Calu3 (cell line): Measurements from ENCODE around the gene BMP8A. TPM values are rescaled to one million over a fixed set of nuclear protein-coding genes. Genes with fewer than 3 reads are reported as not detected.
"Not testable (repeated sequence)": the region's sequence is repeated elsewhere in the genome, so short reads cannot be mapped to it uniquely, and the experiment has no call there.

Source experiments
- BruUV-seq: library from RNA; stranded (reverse); fragments of 400-500 nt; replicated peaks from 2 replicates; lab custom pipeline; 2021; lab: Mats Ljungman, UMichigan
- CTCF ChIA-PET: fragments of 300-600 bp; sonication (Branson Sonifier 250); formaldehyde crosslinking; loops from one replicate; lab custom pipeline; 2022; ENCODE audit warnings: antibody characterized with exemption; lab: Charles Lee
- DNase-seq: peaks from one replicate; pipeline ENCODE4 v3.0.0; 2022
- H3K27ac Mint-ChIP-seq: one replicate; pipeline ENCODE4 v1.8.0; 2022; ENCODE audit warnings: mixed read lengths; ENCODE audit not compliant: unreplicated experiment
- H3K27me3 Mint-ChIP-seq: one replicate; pipeline ENCODE4 v1.8.0; 2022; ENCODE audit warnings: mixed read lengths; ENCODE audit not compliant: unreplicated experiment
- H3K36me3 Mint-ChIP-seq: one replicate; pipeline ENCODE4 v1.8.0; 2022; ENCODE audit warnings: mild to moderate bottlenecking, moderate library complexity, mixed read lengths; ENCODE audit not compliant: insufficient read depth, unreplicated experiment
- H3K4me1 Mint-ChIP-seq: one replicate; pipeline ENCODE4 v1.8.0; 2022; ENCODE audit warnings: mild to moderate bottlenecking, low read depth, mixed read lengths; ENCODE audit not compliant: unreplicated experiment
- H3K4me3 Mint-ChIP-seq: one replicate; pipeline ENCODE4 v1.8.0; 2022; ENCODE audit warnings: mild to moderate bottlenecking, low read depth, moderate library complexity, mixed read lengths; ENCODE audit not compliant: unreplicated experiment
- H3K9me3 Mint-ChIP-seq: one replicate; pipeline ENCODE4 v1.8.0; 2022; ENCODE audit warnings: low read depth, mixed read lengths; ENCODE audit not compliant: unreplicated experiment
- intact Hi-C: fragments of 100-400 bp; cut with micrococcal nuclease; formaldehyde crosslinking; loops from one replicate; pipeline ENCODE4 v1.10.0; 2022; ENCODE audit not compliant: unreplicated experiment
- total RNA-seq: library from RNA; stranded (reverse); gene quantifications from 2 replicates; pipeline ENCODE4 v1.2.3, GENCODE V29; 2022
- TF ChIP-seq, protein P1 (sequence below): fragments of 200-600 bp; IDR thresholded peaks from one replicate; pipeline ENCODE4 v1.8.0; 2022; ENCODE audit warnings: antibody characterized with exemption; ENCODE audit not compliant: unreplicated experiment

The BMP8A gene
- total RNA-seq, 1 experiment from 2014 or later: 0.40 TPM

DNA sequence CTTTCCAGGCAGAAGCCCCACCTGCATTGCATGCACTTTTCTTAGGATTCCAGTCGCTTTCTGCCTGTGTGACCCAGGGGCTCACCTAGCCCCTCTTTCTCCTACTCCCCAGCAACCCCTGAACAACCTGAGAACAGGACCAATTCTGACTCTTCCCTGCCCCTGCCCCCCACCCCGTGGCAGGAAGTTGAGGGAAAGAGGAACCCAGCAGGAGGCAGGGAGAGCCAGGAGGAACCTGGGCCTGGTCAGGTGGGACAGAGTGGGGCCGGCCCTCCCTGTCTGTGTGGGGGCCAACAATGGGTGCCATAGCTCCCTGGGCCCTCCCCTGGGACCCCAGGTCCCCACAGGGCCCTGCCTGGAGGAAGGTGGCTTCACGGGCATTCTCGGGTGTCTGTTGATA, 6.1 kb downstream of the BMP8A start:
- TF ChIP-seq, protein P1, sequence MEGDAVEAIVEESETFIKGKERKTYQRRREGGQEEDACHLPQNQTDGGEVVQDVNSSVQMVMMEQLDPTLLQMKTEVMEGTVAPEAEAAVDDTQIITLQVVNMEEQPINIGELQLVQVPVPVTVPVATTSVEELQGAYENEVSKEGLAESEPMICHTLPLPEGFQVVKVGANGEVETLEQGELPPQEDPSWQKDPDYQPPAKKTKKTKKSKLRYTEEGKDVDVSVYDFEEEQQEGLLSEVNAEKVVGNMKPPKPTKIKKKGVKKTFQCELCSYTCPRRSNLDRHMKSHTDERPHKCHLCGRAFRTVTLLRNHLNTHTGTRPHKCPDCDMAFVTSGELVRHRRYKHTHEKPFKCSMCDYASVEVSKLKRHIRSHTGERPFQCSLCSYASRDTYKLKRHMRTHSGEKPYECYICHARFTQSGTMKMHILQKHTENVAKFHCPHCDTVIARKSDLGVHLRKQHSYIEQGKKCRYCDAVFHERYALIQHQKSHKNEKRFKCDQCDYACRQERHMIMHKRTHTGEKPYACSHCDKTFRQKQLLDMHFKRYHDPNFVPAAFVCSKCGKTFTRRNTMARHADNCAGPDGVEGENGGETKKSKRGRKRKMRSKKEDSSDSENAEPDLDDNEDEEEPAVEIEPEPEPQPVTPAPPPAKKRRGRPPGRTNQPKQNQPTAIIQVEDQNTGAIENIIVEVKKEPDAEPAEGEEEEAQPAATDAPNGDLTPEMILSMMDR: no peak
- DNase-seq: no peak
- no TSS peak for BruUV-seq
- Mint-ChIP-seq H3K4me1 (no peaks in the 10 kb centered on the region), H3K36me3 (peaks cover 9% of the 10 kb centered on the region), H3K27me3 (peaks cover 22% of the 10 kb centered on the region), H3K27ac (no peak overlapping the region), H3K4me3 (no peak overlapping the region), H3K9me3 (no peaks in the 10 kb centered on the region)
- intact Hi-C loops: no loop called here
- CTCF ChIA-PET: no interaction called here

DNA sequence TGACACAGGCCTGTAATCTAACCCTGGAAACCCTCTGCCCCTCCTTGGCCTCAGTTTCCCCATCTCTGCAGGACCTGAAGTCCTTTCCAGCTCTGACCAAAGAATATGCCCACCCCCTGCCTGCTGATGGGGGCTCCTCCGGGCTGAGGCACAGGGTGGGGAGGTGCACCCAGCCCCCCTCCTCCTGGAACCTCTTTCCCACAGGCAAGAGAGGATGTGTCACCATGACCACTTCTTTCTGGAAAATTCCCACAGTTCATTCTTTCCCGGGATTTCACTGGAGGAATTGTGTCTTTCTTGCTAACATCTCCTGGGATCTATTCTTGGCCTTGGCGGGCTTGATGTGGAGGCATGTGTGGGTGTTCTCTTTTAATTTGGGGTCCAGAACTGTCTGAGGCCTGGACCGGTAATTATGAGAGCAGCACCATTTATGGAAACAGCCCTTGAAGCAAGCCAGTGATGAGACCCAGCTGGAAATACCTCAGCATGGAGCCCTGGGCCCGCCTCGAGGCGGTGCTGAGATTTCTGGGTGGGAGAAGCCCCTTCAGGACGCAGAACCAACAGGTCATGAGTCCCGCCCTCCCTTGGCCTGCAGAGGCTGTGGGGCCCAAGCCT, 6.8 kb downstream of the BMP8A start:
- BruUV-seq, intact Hi-C loops, CTCF ChIA-PET, H3K4me1 Mint-ChIP-seq, DNase-seq, H3K27ac Mint-ChIP-seq, H3K9me3 Mint-ChIP-seq, H3K36me3 Mint-ChIP-seq, H3K4me3 Mint-ChIP-seq: not testable (repeated sequence)
- H3K27me3 Mint-ChIP-seq: peaks cover 16% of the 10 kb centered on the region

DNA sequence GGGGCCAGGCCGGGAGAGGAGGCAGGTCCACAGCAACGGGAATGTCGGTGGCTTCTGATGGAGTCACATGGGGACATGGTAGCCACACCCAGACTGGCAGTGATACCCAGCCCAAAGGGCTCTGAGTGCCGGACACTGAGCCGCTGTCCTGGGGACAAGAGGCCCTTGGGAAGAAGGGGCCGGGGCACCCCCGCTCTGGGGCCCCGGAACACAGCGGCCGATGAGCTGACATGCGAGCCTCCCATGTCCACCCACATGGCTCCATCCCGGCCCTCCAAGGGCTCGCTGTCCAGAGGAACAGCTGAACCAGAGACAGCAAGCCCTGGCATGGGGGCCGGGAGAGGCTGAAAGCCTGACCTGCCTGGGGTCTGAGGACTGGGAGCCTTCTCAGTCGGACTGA, 7.4 kb downstream of the BMP8A start:
- H3K4me3 Mint-ChIP-seq, intact Hi-C loops, H3K36me3 Mint-ChIP-seq, DNase-seq, H3K9me3 Mint-ChIP-seq, H3K27ac Mint-ChIP-seq, BruUV-seq, CTCF ChIA-PET, H3K4me1 Mint-ChIP-seq: not testable (repeated sequence)
- H3K27me3 Mint-ChIP-seq: peaks cover 10% of the 10 kb centered on the region

DNA sequence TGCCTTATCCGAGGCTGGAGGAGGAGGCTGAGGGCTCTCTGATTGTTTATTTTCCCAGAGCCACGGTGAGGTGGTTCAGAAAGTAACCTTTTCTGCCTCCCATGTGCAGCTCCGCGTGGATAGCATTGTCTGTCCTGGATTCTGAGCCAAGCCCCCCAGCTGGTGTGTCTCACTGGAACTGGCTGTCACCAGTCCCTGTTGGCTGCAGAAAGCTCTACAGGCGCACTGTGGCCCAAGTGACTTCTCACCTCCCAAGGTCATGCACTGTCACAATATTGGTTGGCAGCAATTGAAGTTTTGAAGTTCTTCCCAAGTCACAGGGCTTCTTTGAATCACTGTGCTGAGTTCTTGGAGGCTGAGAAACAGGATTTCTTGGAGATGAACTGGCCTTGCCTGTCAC, 8.2 kb downstream of the BMP8A start:
- no peak for DNase-seq
- no peaks in the 10 kb centered on the region for H3K36me3 Mint-ChIP-seq
- CTCF ChIA-PET: interaction anchor here (0.5 kb wide), 1 partner anchor 186 kb away, joined by 3 read pairs; no protein-coding TSS in a partner anchor
- H3K27me3 Mint-ChIP-seq: peaks cover 2% of the 10 kb centered on the region
- TF ChIP-seq, protein P1: no peak
- no TSS peak for BruUV-seq
- H3K4me1 Mint-ChIP-seq: no peaks in the 10 kb centered on the region
- H3K27ac Mint-ChIP-seq: no peak overlapping the region
- no peaks in the 10 kb centered on the region for H3K9me3 Mint-ChIP-seq
- no peak overlapping the region for H3K4me3 Mint-ChIP-seq
- intact Hi-C loops: no loop called here

DNA sequence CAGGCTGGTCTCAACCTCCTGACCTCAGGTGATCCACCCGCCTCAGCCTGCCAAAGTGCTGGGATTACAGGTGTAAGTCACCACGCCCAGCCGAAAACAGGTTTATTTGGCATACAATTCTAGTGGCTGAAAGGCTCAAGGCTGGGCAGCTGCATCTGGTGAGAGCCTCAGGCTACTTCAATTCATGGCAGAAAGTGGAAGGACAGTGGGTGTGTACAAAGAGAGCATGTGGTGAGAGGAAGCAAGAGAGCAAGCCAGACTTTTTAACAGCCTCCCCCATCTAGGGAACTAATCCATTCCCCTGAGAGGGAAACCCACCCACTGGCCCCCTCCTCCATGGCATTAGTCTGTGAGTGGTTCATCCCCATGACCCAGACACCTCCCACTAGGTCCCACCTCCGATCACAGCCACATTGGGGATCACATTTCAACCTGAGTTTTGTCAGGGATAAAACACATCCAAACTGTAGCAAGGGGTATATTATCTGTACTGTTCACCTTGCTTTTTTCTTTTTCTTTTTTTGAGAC, 9.5 kb downstream of the BMP8A start:
- TF ChIP-seq, protein P1: no peak
- intact Hi-C loops: no loop called here
- no peaks in the 10 kb centered on the region for H3K36me3 Mint-ChIP-seq
- CTCF ChIA-PET: no interaction called here
- DNase-seq: no peak
- H3K4me3 Mint-ChIP-seq: no peak overlapping the region
- H3K27ac Mint-ChIP-seq: no peak overlapping the region
- H3K9me3 Mint-ChIP-seq: no peaks in the 10 kb centered on the region
- no peaks in the 10 kb centered on the region for H3K27me3 Mint-ChIP-seq
- BruUV-seq: no TSS peak
- no peaks in the 10 kb centered on the region for H3K4me1 Mint-ChIP-seq
